A673 (cell line): Measurements from ENCODE around the gene LIMA1. TPM values are rescaled to one million over a fixed set of nuclear protein-coding genes. Genes with fewer than 3 reads are reported as not detected.

Experiments
- BruUV-seq: library from RNA; stranded (reverse); fragments of 400-500 nt; replicated peaks from 2 replicates; lab custom pipeline; 2021; lab: Mats Ljungman, UMichigan
- CTCF ChIA-PET: fragments of 300-600 bp; sonication (Branson Sonifier 250); formaldehyde crosslinking; loops from one replicate; lab custom pipeline; 2022; ENCODE audit warnings: antibody characterized with exemption; lab: Charles Lee
- POLR2A ChIA-PET: fragments of 300-600 bp; sonication (Branson Sonifier 250); formaldehyde crosslinking; loops from one replicate; lab custom pipeline; 2022; ENCODE audit warnings: antibody characterized with exemption; ENCODE audit not compliant: low non-redundant PET; lab: Charles Lee
- DNase-seq: peaks from one replicate; pipeline ENCODE4 v3.0.0-alpha.2; 2015; ENCODE audit warnings: low spot score
- H3K27ac ChIP-seq: fragments of 200-600 bp; sonication (generic); 2 replicates; pipeline ENCODE4 v1.5.1; 2016; ENCODE audit warnings: mixed run types, low read depth, mild to moderate bottlenecking, mixed read lengths, antibody characterized with exemption, low read length; ENCODE audit not compliant: poor library complexity, severe bottlenecking
- H3K27me3 ChIP-seq: fragments of 200-600 bp; sonication (generic); replicated peaks from 2 replicates; pipeline ENCODE4 v1.6.1; 2017; ENCODE audit warnings: mixed run types, low read depth, mild to moderate bottlenecking, mixed read lengths, antibody characterized with exemption, low read length; ENCODE audit not compliant: insufficient read depth, poor library complexity
- H3K36me3 ChIP-seq: fragments of 200-600 bp; sonication (generic); 2 replicates; pipeline ENCODE4 v1.6.1; 2016; ENCODE audit warnings: mixed run types, mild to moderate bottlenecking, mixed read lengths, antibody characterized with exemption, low read length; ENCODE audit not compliant: insufficient read depth, poor library complexity, severe bottlenecking
- H3K4me1 ChIP-seq: fragments of 200-600 bp; sonication (generic); 2 replicates; pipeline ENCODE4 v1.6.1; 2017; ENCODE audit warnings: mixed run types, mild to moderate bottlenecking, mixed read lengths, antibody characterized with exemption, low read length; ENCODE audit not compliant: insufficient read depth, poor library complexity, severe bottlenecking
- H3K4me3 ChIP-seq: fragments of 200-600 bp; sonication (generic); 2 replicates; pipeline ENCODE4 v1.5.1; 2016; ENCODE audit warnings: low read depth, mixed run types, mild to moderate bottlenecking, mixed read lengths, low read length; ENCODE audit not compliant: poor library complexity, severe bottlenecking
- H3K9me3 ChIP-seq: fragments of 200-600 bp; sonication (generic); 2 replicates; pipeline ENCODE4 v1.6.1; 2016; ENCODE audit warnings: mixed run types, low read depth, mild to moderate bottlenecking, mixed read lengths, antibody characterized with exemption, low read length; ENCODE audit not compliant: poor library complexity, severe bottlenecking
- CTCF ChIP-seq: fragments of 300-800, 200-600 bp; sonication (generic); conservative IDR thresholded peaks from 2 replicates; pipeline ENCODE4 v1.5.1; 2017; ENCODE audit warnings: low read depth, mild to moderate bottlenecking, antibody characterized with exemption, low read length, moderate library complexity, mixed read lengths
- EZH2 ChIP-seq: fragments of 200-600 bp; sonication (generic); IDR thresholded peaks from 2 replicates; pipeline ENCODE4 v1.6.1; 2017; ENCODE audit warnings: borderline replicate concordance, low read depth, mild to moderate bottlenecking, mixed read lengths, antibody characterized with exemption, low read length; ENCODE audit not compliant: poor library complexity, severe bottlenecking
- intact Hi-C: fragments of 100-400 bp; cut with micrococcal nuclease; formaldehyde crosslinking; loops from one replicate; pipeline ENCODE4 v1.10.0; 2022; ENCODE audit not compliant: unreplicated experiment
- total RNA-seq: library from RNA; stranded (reverse); gene quantifications from 2 replicates; pipeline ENCODE4 v1.2.3, GENCODE V29; 2021

The LIMA1 gene
- total RNA-seq, 1 experiment from 2014 or later = 77.6 TPM

- TF ChIP-seq EZH2 (no peak), CTCF (no peak)
- Histone ChIP-seq H3K27ac (peak within 1 kb of the TSS; percentile 91), H3K27me3 (no peaks in the 10 kb centered on the region), H3K36me3 (no peaks in the 10 kb centered on the region), H3K4me3 (peak within 1 kb of the TSS; percentile 70), H3K4me1 (no peaks in the 10 kb centered on the region), H3K9me3 (peaks cover 3% of the 10 kb centered on the region)
- ChIA-PET POLR2A (interaction anchor here (0.6 to 1.1 kb wide), 3 partner anchors 10 to 333 kb away, joined by 4 to 8 read pairs (median 7); no protein-coding TSS in a partner anchor), CTCF (interaction anchor here (0.5 to 1.9 kb wide), 4 partner anchors 38 to 598 kb away, joined by 3 to 8 read pairs (median 4); partner anchors contain the start of gene COX14)
- intact Hi-C loops = loop anchor here (2.0 kb wide), 2 partner anchors 56 to 82 kb away; partner anchors contain the start of gene SMARCD1
- BruUV-seq = no TSS peak
- DNase-seq = peak; percentile 100
Measured at GRCh38 chr12:50167049-50167828, 116.1 kb downstream of the LIMA1 start, which contains the start of gene CERS5. Gene CERS5, minus strand, starts transcription at chr12:50167369. Its CDS starts 72 bp downstream, at chr12:50167297.

- intact Hi-C loops = loop anchor here (2.0 kb wide), 2 partner anchors 56 to 82 kb away; partner anchors contain the start of gene SMARCD1
- Histone ChIP-seq H3K4me3 (peak overlapping the region; percentile 70), H3K36me3 (no peaks in the 10 kb centered on the region), H3K4me1 (no peaks in the 10 kb centered on the region), H3K27me3 (no peaks in the 10 kb centered on the region), H3K27ac (peak overlapping the region; percentile 91), H3K9me3 (peaks cover 3% of the 10 kb centered on the region)
- ChIA-PET CTCF (interaction anchor here (1.4 to 1.9 kb wide), 3 partner anchors 55 to 598 kb away, joined by 3 to 8 read pairs (median 5); partner anchors contain the start of gene COX14), POLR2A (interaction anchor here (1.1 kb wide), 1 partner anchor 10 kb away, joined by 4 read pairs; no protein-coding TSS in a partner anchor)
- DNase-seq = no peak
- no peak for TF ChIP-seq EZH2
- TF ChIP-seq CTCF = no peak
- BruUV-seq = no TSS peak
Measured at GRCh38 chr12:50166799-50167048, 116.6 kb downstream of the LIMA1 start.

GRCh38 chr12:50164963-50165362 lies 118.4 kb downstream of the LIMA1 start:
- Histone ChIP-seq H3K9me3 (peaks cover 2% of the 10 kb centered on the region), H3K27ac (no peak overlapping the region), H3K4me1 (no peaks in the 10 kb centered on the region), H3K4me3 (no peak overlapping the region), H3K27me3 (no peaks in the 10 kb centered on the region), H3K36me3 (no peaks in the 10 kb centered on the region)
- no peak for DNase-seq
- TF ChIP-seq CTCF (no peak), EZH2 (no peak)
- ChIA-PET CTCF (no interaction called here), POLR2A (no interaction called here)
- intact Hi-C loops = no loop called here
- BruUV-seq = no TSS peak
